SK-N-SH (cell line): ENCODE results near the gene LPP. TPM values are rescaled to one million over a fixed set of nuclear protein-coding genes. Genes with fewer than 3 reads are reported as not detected.

Experiments used
- CTCF ChIA-PET: fragments of 300-600, 350-600 bp; formaldehyde crosslinking; extraction: SDS; loops from one replicate; lab custom pipeline; 2021; lab: Yijun Ruan, JAX
- POLR2A ChIA-PET: fragments of 350-600 bp; sonication (Branson Sonifier 250); formaldehyde crosslinking; extraction: SDS; loops from one replicate; lab custom pipeline; 2020; ENCODE audit warnings: antibody characterized with exemption, inconsistent platforms; lab: Yijun Ruan, JAX
- DNase-seq: peaks from one replicate; pipeline ENCODE4 v3.0.0; 2012
- H2AFZ ChIP-seq: fragments of 200-600 bp; sonication (generic); 2 replicates; pipeline ENCODE4 v1.8.1; 2016; ENCODE audit warnings: antibody characterized with exemption, mild to moderate bottlenecking, low read depth
- H3F3A ChIP-seq: fragments of 200-600 bp; sonication (generic); replicated peaks from 2 replicates; pipeline ENCODE3; 2016; ENCODE audit warnings: antibody characterized with exemption, mild to moderate bottlenecking; ENCODE audit not compliant: insufficient read depth
- H3K27ac ChIP-seq, 2 experiments: fragments of 200-500 bp in 1 of 2; fragments of 200-600 bp in 1 of 2; sonication (Bioruptor generic) in 1 of 2; sonication (generic), shearing (Covaris generic) in 1 of 2; 2 replicates each; pipeline versions ENCODE4 v1.5.1 to v1.6.1; 2014 to 2016; ENCODE audit warnings: low read depth in 2 of 2, inconsistent platforms in 1 of 2, low read length in 1 of 2, mild to moderate bottlenecking in 1 of 2, mixed read lengths in 1 of 2
- H3K27me3 ChIP-seq: fragments of 200-600 bp; sonication (generic), shearing (Covaris generic); 2 replicates; pipeline ENCODE4 v1.6.1; 2016; ENCODE audit warnings: mixed run types; ENCODE audit not compliant: insufficient read depth
- H3K36me3 ChIP-seq, 2 experiments: fragments of 200-500 bp in 1 of 2; fragments of 200-600 bp in 1 of 2; sonication (Bioruptor generic) in 1 of 2; sonication (generic) in 1 of 2; replicated peaks in 1 of 2; 2 replicates each; pipeline versions ENCODE3 to v1.5.1; 2014 to 2016; ENCODE audit warnings: low read length in 1 of 2, mild to moderate bottlenecking in 1 of 2; ENCODE audit not compliant: insufficient read depth in 2 of 2, control insufficient read depth in 1 of 2
- H3K4me1 ChIP-seq, 2 experiments: fragments of 200-500 bp in 1 of 2; fragments of 200-600 bp in 1 of 2; sonication (Bioruptor generic) in 1 of 2; sonication (generic), shearing (Covaris generic) in 1 of 2; 2 replicates each; pipeline versions ENCODE4 v1.5.1 to v1.6.1; 2014 to 2016; ENCODE audit warnings: low read depth in 1 of 2, low read length in 1 of 2, mixed run types in 1 of 2; ENCODE audit not compliant: insufficient read depth in 2 of 2, control insufficient read depth in 1 of 2
- H3K4me2 ChIP-seq: fragments of 200-600 bp; sonication (generic), shearing (Covaris generic); 2 replicates; pipeline ENCODE4 v1.6.1; 2017; ENCODE audit warnings: mixed run types
- H3K4me3 ChIP-seq, 2 experiments: fragments of 200-500 bp in 1 of 2; fragments of 200-600 bp in 1 of 2; sonication (Bioruptor generic) in 1 of 2; sonication (generic), shearing (Covaris generic) in 1 of 2; 2 replicates each; pipeline versions ENCODE4 v1.5.1 to v1.8.1; 2014 to 2016; ENCODE audit warnings: low read depth in 2 of 2, inconsistent platforms in 1 of 2, low read length in 1 of 2, mild to moderate bottlenecking in 1 of 2, mixed read lengths in 1 of 2, moderate library complexity in 1 of 2
- H3K79me2 ChIP-seq: fragments of 200-600 bp; sonication (generic); 2 replicates; pipeline ENCODE4 v1.8.1; 2017; ENCODE audit warnings: mild to moderate bottlenecking; ENCODE audit not compliant: insufficient read depth
- H3K9ac ChIP-seq: fragments of 200-600 bp; sonication (generic); 2 replicates; pipeline ENCODE4 v1.6.1; 2017; ENCODE audit warnings: mixed run types
- H3K9me2 ChIP-seq: fragments of 200-600 bp; sonication (generic); 2 replicates; pipeline ENCODE4 v1.6.1; 2017; ENCODE audit warnings: mixed run types
- H3K9me3 ChIP-seq: fragments of 200-600 bp; sonication (generic); 2 replicates; pipeline ENCODE4 v1.6.1; 2017; ENCODE audit warnings: mixed run types, mild to moderate bottlenecking, moderate library complexity
- H4K20me1 ChIP-seq: fragments of 200-600 bp; sonication (generic); 2 replicates; pipeline ENCODE4 v1.6.1; 2017; ENCODE audit warnings: mild to moderate bottlenecking, mixed run types; ENCODE audit not compliant: insufficient read depth
- CHD2 ChIP-seq: fragments of 150-350 bp; IDR thresholded peaks from 2 replicates; pipeline ENCODE4 v1.6.1; 2018; ENCODE audit warnings: low read length; ENCODE audit not compliant: partially characterized antibody
- EP300 ChIP-seq, 2 experiments: IDR thresholded peaks; 2 replicates each; pipeline versions ENCODE4 v1.4.0 to v1.6.1; 2012; ENCODE audit warnings: borderline replicate concordance in 1 of 2, low read depth in 1 of 2, low read length in 1 of 2
- FOXM1 ChIP-seq: IDR thresholded peaks from 2 replicates; pipeline ENCODE4 v1.4.0; 2012; ENCODE audit warnings: low read depth, mild to moderate bottlenecking
- GATA2 ChIP-seq: sonication (generic); formaldehyde crosslinking; IDR thresholded peaks from 2 replicates; pipeline ENCODE4 v1.5.0; 2020; ENCODE audit warnings: mild to moderate bottlenecking, missing genetic modification reagents
- MEF2A ChIP-seq: IDR thresholded peaks from 2 replicates; pipeline ENCODE4 v1.4.0; 2012; ENCODE audit warnings: low read depth, borderline replicate concordance
- MXI1 ChIP-seq: IDR thresholded peaks from 2 replicates; pipeline ENCODE4 v1.6.1; 2012; ENCODE audit warnings: mild to moderate bottlenecking, low read depth, low read length, improper control_type of control experiment
- NFIC ChIP-seq: IDR thresholded peaks from 2 replicates; pipeline ENCODE4 v1.4.0; 2012; ENCODE audit warnings: borderline replicate concordance
- NRF1 ChIP-seq: IDR thresholded peaks from 2 replicates; pipeline ENCODE4 v1.6.1; 2012; ENCODE audit warnings: low read depth, mild to moderate bottlenecking, low read length
- TAF1 ChIP-seq: IDR thresholded peaks from 2 replicates; pipeline ENCODE4 v1.6.1; 2012; ENCODE audit warnings: low read depth, mild to moderate bottlenecking, low read length, moderate library complexity, borderline replicate concordance
- TEAD4 ChIP-seq: IDR thresholded peaks from 2 replicates; pipeline ENCODE4 v1.4.0; 2012; ENCODE audit warnings: mild to moderate bottlenecking, borderline replicate concordance; ENCODE audit not compliant: insufficient read depth
- WGBS: methylation state at CpG from one replicate; pipeline ENCODE4 v1.1.6; 2017; ENCODE audit warnings: low lambda C conversion rate; 5-methylcytosine and 5-hydroxymethylcytosine counted together
- polyA plus RNA-seq, 3 experiments: library from polyadenylated mRNA; depleted of rRNA; stranded (reverse); fragments of >200 nt; gene quantifications; 2 replicates each; pipeline ENCODE4 v1.2.3, GENCODE V29; 2012
- TF ChIP-seq, protein P1 (sequence below): IDR thresholded peaks from 2 replicates; pipeline ENCODE4 v1.6.1; 2012; ENCODE audit warnings: mild to moderate bottlenecking, low read depth, low read length, moderate library complexity
- TF ChIP-seq, protein P2 (sequence below): IDR thresholded peaks from 2 replicates; pipeline ENCODE4 v1.4.0; 2012; ENCODE audit warnings: low read depth
- TF ChIP-seq, protein P3 (sequence below): fragments of 200-600 bp; sonication (generic); IDR thresholded peaks from 2 replicates; pipeline ENCODE4 v1.6.1; 2017; ENCODE audit warnings: antibody characterized with exemption, mild to moderate bottlenecking, moderate library complexity
- TF ChIP-seq, protein P4 (sequence below): fragments of 150-350 bp; IDR thresholded peaks from 2 replicates; pipeline ENCODE4 v1.6.1; 2017; ENCODE audit warnings: antibody characterized with exemption, low read length, low read depth, borderline replicate concordance
- TF ChIP-seq, protein P5 (sequence below): IDR thresholded peaks from 2 replicates; pipeline ENCODE4; 2012

Gene LPP
- polyA plus RNA-seq, 1 of the 3 experiments (the other 2 are of a cell fraction), result 6.6 TPM

DNA sequence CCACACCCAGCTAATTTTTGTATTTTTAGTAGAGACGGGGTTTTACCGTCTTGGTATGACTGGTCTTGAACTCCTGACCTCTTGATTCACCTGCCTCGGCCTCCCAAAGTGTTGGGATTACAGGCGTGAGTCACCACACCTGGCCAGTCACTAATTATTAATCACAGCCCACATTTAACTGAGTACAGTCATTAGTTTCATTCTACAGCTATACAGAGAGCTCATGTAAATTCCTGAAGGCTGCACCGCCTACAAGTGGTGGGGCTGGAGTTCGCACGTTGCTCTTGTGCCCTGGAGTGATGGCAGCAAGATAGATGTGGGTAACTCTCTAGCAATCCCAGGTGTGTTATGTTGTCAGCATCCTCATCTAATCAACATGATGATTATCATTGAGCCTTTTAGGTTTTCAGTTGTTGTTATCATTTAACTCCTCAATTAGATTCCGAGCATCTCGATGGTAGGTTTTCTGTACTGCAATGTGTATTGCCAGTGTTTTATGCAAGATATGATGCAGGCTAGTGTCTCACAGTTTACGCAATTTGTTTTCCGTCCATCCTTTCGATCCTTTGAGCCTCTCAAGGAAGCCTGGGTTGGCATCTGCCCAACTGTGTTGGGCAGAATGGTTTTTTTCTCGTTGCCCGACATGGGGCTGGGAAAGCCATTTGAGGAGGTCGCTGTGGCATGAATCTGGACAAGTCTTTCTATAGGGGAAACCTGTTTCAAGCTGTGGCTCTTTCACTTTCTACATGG, 216.3 kb downstream of the LPP start (continued):
- TF ChIP-seq, protein P1, sequence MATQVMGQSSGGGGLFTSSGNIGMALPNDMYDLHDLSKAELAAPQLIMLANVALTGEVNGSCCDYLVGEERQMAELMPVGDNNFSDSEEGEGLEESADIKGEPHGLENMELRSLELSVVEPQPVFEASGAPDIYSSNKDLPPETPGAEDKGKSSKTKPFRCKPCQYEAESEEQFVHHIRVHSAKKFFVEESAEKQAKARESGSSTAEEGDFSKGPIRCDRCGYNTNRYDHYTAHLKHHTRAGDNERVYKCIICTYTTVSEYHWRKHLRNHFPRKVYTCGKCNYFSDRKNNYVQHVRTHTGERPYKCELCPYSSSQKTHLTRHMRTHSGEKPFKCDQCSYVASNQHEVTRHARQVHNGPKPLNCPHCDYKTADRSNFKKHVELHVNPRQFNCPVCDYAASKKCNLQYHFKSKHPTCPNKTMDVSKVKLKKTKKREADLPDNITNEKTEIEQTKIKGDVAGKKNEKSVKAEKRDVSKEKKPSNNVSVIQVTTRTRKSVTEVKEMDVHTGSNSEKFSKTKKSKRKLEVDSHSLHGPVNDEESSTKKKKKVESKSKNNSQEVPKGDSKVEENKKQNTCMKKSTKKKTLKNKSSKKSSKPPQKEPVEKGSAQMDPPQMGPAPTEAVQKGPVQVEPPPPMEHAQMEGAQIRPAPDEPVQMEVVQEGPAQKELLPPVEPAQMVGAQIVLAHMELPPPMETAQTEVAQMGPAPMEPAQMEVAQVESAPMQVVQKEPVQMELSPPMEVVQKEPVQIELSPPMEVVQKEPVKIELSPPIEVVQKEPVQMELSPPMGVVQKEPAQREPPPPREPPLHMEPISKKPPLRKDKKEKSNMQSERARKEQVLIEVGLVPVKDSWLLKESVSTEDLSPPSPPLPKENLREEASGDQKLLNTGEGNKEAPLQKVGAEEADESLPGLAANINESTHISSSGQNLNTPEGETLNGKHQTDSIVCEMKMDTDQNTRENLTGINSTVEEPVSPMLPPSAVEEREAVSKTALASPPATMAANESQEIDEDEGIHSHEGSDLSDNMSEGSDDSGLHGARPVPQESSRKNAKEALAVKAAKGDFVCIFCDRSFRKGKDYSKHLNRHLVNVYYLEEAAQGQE, result no peak

DNA sequence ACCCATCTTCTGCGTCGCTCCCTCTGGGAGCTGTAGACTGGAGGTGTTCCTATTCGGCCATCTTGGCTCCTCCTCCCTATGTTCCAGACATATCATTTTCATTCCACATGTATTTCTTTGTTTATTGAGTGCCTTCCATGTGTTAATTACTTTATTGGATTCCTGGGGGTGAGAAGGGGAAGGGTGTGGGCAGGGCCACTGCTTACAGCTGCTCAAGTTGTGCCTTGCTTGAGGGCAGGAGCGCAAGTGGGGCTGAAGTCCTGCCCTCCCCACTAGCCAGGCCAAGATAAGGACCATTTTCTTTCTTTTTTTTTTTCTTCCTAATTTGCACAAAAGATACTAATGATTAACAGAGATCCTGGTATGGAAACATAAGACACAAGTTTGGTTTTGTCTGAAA, 224.8 kb downstream of the LPP start:
- H3K9ac ChIP-seq, result no peak overlapping the region
- peaks cover 9% of the 10 kb centered on the region; the same call in 1 of the 2 replicates for H4K20me1 ChIP-seq
- ChIA-PET CTCF (no interaction called here), POLR2A (no interaction called here)
- H3K4me2 ChIP-seq, result no peak overlapping the region
- no peaks in the 10 kb centered on the region for H3K9me3 ChIP-seq
- DNase-seq, result no peak
- no peak overlapping the region for H2AFZ ChIP-seq
- no peaks in the 10 kb centered on the region for H3K4me1 ChIP-seq
- H3K4me3 ChIP-seq, result no peak overlapping the region
- no peak overlapping the region for H3K27ac ChIP-seq
- peaks cover 6% of the 10 kb centered on the region for H3F3A ChIP-seq
- no peaks in the 10 kb centered on the region for H3K9me2 ChIP-seq
- TF ChIP-seq TAF1 (no peak), NRF1 (no peak), NFIC (no peak)
- TF ChIP-seq, protein P2, sequence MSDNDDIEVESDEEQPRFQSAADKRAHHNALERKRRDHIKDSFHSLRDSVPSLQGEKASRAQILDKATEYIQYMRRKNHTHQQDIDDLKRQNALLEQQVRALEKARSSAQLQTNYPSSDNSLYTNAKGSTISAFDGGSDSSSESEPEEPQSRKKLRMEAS, result no peak
- peaks cover 89% of the 10 kb centered on the region for H3K79me2 ChIP-seq
- H3K36me3 ChIP-seq, result peaks cover 0 to 3% of the 10 kb centered on the region in 2 experiments
- H3K27me3 ChIP-seq, result no peaks in the 10 kb centered on the region
- WGBS, result 83% methylated on average over 4 of the region's 4 CpGs

DNA sequence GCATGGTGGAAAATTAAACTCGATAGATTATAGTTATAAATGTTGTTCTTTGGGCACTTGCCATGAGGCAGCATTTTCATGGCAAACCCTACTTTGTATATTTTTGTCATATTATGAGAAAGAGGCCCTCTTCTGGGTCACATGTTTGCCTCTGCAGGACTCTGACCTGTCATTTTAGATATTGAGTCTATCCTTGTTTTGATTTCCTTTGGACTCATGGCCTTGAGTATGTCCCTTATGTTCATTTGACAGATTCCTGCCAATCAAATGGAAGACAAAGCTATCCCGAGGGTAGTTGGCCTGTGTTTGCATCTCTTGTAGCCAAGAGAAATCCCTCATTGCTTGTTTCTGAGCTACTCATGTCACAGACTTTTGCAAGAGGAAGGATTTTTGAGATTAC, 226.3 kb downstream of the LPP start:
- 56% methylated on average over 2 of the region's 2 CpGs for WGBS
- Histone ChIP-seq H3K4me1 (no peaks in the 10 kb centered on the region; a peak in 1 of 4 replicates), H4K20me1 (peaks cover 9% of the 10 kb centered on the region; the same call in 1 of the 2 replicates), H3K9ac (no peak overlapping the region), H3K9me3 (no peaks in the 10 kb centered on the region), H3K27ac (no peak overlapping the region), H3K36me3 (peaks cover 0 to 3% of the 10 kb centered on the region in 2 experiments), H3F3A (peaks cover 9% of the 10 kb centered on the region), H3K27me3 (no peaks in the 10 kb centered on the region), H3K79me2 (peaks cover 87% of the 10 kb centered on the region), H3K4me2 (no peak overlapping the region), H3K4me3 (no peak overlapping the region), H2AFZ (no peak overlapping the region), H3K9me2 (no peaks in the 10 kb centered on the region)
- CTCF ChIA-PET, result no interaction called here
- DNase-seq, result no peak
- POLR2A ChIA-PET, result no interaction called here
- TF ChIP-seq CHD2, result no peak
- TF ChIP-seq MXI1, result no peak
- no peak for TF ChIP-seq MEF2A
- TF ChIP-seq, protein P3, sequence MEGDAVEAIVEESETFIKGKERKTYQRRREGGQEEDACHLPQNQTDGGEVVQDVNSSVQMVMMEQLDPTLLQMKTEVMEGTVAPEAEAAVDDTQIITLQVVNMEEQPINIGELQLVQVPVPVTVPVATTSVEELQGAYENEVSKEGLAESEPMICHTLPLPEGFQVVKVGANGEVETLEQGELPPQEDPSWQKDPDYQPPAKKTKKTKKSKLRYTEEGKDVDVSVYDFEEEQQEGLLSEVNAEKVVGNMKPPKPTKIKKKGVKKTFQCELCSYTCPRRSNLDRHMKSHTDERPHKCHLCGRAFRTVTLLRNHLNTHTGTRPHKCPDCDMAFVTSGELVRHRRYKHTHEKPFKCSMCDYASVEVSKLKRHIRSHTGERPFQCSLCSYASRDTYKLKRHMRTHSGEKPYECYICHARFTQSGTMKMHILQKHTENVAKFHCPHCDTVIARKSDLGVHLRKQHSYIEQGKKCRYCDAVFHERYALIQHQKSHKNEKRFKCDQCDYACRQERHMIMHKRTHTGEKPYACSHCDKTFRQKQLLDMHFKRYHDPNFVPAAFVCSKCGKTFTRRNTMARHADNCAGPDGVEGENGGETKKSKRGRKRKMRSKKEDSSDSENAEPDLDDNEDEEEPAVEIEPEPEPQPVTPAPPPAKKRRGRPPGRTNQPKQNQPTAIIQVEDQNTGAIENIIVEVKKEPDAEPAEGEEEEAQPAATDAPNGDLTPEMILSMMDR, result no peak
- TF ChIP-seq, protein P4, sequence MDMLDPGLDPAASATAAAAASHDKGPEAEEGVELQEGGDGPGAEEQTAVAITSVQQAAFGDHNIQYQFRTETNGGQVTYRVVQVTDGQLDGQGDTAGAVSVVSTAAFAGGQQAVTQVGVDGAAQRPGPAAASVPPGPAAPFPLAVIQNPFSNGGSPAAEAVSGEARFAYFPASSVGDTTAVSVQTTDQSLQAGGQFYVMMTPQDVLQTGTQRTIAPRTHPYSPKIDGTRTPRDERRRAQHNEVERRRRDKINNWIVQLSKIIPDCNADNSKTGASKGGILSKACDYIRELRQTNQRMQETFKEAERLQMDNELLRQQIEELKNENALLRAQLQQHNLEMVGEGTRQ, result no peak
- TF ChIP-seq, protein P5, sequence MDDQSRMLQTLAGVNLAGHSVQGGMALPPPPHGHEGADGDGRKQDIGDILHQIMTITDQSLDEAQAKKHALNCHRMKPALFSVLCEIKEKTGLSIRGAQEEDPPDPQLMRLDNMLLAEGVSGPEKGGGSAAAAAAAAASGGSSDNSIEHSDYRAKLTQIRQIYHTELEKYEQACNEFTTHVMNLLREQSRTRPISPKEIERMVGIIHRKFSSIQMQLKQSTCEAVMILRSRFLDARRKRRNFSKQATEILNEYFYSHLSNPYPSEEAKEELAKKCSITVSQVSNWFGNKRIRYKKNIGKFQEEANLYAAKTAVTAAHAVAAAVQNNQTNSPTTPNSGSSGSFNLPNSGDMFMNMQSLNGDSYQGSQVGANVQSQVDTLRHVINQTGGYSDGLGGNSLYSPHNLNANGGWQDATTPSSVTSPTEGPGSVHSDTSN, result no peak
- no peak for TF ChIP-seq FOXM1
- TF ChIP-seq GATA2, result no peak
- TF ChIP-seq EP300 (IDR thresholded peaks at IDR 0.05; ENCODE audit: borderline replicate concordance in 1 of 2, low read depth in 1 of 2, low read length in 1 of 2), result no peak
- TF ChIP-seq TEAD4, result no peak
